AG08395 (cell line): ENCODE data around the gene ZFR2.
"Not testable (repeated sequence)": the region's sequence is repeated elsewhere in the genome, so short reads cannot be mapped to it uniquely, and the experiment has no call there.

Experiments
- DNase-seq: peaks from one replicate; pipeline ENCODE4 v3.0.0; 2012; ENCODE audit warnings: mixed read lengths, low spot score

The ZFR2 gene

DNA sequence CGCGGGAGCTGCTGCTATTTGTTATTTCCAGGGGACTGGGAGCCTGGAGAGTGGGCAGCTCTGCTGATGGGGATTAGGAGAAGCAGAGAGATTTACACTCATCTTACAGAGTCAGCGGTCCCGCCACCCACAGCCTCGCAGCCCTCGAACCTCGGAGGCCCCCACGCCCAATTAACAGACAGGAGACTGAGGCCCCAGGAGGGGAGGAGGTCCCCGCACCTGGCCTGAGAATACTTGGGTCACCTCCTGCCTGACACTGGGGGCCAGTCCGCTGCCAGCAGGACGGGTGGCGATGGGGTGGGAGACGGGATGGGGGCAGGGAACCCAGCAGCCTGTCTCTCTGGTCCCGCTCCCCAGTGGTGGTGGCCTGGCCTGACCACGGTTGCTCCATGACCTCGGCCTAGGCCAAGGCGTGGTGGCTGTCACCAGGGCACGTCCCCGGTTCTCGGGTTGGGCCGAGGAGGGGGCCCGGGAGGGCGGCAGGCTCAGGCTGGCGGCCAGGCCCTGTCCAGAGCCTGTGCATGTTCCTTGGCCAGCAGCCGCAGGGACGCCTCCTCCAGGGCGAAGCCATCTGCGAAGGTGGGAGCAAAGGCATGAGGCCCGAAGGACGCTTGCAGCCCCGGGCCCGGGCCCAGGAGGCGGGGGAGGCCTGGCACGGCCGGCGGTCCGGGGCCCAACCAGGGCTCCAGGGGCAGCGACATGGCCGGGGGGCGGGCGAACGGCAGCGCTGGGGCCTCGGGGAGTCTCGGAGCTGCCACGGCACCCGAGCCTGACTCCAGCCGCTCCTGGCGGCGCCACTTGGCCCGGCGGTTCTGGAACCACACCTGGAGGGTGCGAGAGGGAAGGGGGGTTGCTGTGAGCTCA lies 98.5 kb downstream of the ZFR2 start:
- no peak for DNase-seq

DNA sequence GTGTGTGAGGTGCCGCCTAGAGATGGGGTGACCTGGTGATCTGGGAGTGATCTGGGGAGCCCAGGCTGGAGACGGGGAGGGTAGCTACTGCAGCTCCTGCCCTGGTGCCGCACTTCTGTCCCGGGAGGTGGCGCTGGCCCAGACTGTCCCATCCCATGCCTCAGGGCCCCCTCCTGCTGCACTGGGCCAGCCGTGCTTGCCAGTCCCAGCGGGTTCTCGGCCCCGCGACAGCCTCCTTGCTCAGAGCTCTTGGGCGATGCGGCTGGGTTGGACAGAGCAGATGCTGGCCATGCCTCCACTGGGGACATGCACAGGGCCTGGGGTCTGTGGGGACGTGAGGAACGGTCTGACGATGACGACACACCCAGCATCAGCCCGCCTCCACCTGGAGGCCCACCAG lies 99.3 kb downstream of the ZFR2 start:
- no peak for DNase-seq

DNA sequence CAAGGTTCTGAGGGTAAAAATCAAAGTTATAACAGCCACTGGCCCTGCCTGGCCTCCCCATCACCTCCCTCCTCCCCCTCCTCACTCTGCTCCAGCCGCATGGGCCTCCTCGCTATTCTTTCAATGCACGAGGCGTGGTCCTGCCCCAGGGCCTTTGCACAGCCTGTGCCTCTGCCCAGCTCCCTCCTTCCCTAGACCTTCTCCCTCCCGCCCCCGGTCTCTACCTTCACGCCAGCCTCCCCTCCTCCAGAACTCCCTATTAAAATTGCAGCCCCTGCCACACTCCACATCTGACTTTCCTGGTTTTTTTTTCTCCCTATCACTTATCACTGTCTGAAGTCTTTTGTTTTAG lies 100.1 kb downstream of the ZFR2 start:
- no peak for DNase-seq

DNA sequence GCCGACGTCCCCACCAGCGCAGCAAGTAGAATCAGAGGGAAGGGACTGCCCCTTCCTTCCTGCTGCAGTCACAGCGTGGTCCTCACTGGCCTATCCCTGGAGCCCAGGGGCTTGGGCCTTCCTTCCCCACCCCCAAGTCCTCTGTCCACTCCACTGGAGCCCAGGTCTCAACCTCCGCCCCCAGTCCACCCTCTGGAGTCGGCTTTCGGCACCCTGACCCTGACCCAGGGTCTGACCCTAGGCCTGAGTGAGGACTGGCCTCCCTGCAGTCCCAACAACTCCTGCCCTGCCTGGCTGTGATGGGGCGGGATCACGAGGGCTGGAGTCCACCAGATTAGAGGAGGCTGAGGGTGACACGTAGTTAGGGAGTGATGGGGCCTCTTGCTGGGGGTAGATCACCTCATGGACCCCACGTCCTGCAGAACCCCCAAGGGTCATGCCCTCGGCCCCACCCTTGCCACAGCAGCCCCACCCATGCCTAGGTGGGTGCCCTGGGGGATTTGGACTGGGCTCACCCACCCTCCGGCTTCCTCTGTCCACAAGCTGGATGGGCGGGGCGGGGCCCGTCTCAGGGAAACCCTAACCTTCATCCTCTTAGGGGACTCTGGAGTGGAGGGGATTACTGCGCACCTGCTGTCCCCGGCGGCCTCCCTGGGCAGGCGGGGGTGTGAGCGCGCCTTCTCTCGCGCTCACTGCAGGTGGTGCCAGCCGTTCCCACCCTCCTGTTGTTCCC lies 100.7 kb downstream of the ZFR2 start:
- DNase-seq, result no peak

DNA sequence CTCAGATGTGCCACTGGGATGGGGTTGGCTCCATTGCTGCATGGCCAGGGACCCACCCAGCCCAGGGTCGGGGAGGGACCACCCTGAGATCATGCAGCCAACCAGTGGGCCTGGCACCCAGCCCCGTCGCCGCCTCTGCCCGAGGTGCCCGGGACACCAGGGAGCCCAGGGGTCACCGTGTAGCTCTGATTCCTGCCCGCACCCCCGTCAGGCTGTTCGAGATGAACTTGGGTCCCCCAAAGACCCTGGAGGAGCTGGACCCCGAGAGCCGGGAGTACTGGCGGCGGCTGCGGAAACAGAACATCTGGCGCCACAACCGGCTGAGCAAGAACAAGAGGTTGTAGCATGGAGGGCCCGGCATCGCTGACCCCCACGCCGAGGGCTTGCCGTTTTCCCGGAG lies 101.8 kb downstream of the ZFR2 start:
- DNase-seq, result no peak

DNA sequence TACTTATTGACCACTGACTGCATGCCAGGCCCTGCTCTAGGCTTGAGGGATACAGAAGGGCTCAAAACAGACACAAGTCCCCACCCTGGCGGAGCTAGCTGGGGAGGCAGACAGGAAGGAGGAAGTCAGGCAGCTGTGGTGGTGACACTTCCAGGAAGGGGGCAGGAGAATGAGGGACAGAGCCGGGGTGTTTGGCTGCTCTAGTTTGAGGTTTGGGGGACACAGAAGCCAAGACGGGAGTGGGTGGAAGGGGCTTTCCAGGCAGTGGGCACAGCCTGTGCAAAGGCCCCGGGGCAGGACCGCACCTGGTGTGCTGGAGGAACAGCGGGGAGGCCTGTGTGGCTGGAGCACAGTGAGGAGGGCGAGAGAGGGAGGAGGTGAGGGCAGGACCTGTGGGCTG lies 102.3 kb downstream of the ZFR2 start:
- no peak for DNase-seq

DNA sequence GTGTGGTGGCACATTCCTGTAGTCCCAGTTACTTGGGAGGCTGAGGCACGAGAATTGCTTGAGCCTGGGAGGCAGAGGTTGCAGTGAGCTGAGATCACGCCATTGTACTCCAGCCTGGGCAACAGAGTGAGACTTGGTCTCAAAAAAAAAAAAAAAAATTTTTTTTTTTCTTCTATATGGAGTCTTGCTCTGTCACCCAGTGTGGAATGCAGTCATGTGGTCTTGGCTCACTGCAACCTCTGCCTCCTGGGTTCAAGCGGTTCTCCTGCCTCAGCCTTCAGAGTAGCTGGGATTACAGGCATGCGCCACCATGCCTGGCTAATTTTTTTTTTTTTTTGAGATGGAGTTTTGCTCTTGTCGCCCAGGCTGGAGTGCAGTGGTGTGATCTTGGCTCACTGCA lies 103.1 kb downstream of the ZFR2 start:
- DNase-seq, result not testable (repeated sequence)

DNA sequence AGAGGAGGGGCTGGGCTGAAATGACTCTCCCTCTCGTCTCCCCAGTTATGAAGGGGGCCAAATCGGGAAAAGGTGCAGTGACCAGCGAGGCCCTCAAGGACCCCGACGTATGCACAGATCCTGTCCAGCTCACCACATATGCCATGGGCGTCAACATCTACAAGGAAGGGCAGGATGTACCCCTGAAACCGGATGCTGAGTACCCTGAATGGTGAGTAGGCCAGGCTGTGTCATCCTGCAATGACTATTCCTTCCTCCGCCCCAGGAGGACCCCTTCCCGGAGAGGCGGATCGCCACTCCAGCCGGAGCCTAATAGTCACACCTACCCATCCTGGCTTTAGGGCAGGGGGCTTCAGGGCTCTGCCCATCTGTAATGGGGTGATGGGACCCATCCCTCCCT lies 103.7 kb downstream of the ZFR2 start:
- no peak for DNase-seq

DNA sequence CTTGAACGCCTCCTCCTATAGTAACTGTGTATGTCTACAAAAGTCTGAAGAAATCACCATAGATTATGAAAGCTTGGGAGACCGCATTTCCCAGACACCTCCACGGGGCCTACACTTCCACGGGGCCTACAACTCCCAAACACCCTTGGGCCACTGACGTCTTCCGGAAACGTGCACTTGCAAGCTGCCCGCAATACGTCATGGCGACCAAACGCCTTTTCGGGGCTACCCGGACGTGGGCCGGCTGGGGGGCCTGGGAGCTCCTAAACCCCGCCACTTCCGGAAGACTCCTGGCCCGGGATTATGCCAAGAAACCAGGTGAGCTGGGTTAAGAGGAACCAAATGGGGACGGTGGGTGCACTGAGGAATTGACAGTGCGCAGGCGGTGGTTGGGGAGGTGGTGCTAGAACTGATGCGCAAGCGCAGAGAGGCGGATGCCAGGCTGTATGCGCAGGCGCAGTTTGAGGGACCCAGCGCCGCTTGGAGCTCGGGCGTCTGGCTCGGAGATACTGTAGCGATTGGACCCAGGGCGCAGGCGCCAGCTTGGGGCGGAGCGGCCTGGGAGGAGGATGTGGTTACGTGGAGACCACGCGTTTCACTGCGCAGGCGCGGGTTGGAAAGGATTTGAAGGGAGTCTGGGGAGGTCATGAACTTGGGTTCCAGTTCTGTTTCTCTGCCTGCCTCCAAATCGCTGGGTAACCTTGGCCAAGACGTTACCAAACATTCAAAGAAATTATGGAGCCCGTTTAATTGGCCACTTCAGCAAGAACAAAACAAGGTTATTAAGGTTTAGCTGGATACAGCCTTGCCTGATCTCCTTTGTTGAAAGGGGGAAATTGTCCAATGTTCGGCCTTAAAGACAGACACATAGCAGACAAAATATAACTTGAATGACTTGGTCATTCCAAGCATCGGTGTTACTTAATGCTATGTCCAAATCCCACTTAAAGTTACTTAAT lies 106.1 kb downstream of the ZFR2 start, which contains the start of gene MRPL54:
Gene MRPL54, plus strand, starts transcription at position 182 of the 959 bp plus-strand sequence. Its CDS starts 19 bp downstream, at position 201.
- DNase-seq, result peak; percentile 100

DNA sequence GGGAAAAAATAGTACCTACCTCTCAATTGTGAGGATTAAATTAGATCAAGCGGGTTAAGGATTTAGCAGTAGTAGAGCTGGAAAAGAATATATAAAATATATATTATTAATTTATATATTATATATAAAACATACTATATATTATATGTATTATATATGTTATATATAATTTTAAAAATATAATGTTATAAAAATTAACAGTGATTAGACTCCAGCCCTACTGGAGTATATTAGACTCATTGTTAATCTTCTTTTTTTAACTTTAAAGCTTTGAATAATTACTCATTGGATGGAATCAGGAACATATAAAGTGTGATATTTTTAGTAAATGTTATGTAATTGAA lies 106.7 kb downstream of the ZFR2 start:
- DNase-seq, result no peak

DNA sequence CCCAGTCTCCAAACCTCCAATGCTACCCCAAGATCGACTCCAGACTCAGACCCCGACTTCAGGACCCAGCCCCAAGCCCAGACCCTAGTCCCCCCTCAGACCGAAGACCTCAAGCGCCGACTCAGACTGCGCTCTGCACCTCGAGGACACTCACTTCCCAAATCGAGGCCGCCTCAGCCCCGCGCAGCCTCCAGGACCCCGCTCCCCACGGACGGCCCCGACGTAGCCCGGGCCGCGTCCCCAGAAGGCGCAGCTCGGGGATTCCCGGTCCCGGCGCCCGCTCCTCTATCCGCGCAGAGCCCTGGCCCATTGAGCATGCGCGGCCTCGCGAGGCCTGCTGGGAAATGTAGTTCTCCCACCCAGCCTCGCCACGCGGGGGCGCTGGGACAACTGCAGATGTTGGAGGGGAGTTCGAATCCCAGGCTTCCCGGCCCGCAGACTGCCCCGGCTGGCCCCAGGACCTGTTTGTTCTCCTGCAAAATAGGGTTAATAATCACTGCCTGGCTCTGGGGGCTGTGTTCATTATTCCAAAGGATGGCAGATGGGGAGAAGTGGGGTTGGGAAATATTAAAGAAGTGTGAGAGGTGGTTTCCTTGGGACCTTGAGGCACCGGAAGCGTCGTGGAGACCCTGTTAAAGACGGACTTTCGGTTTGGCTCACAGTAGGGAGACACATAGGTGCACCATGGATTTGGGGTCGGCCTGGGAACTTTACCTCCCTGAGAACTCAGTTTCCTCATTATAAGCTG lies 107.3 kb downstream of the ZFR2 start, which contains the start of gene APBA3:
Gene APBA3, minus strand, starts transcription at position 311 of the 748 bp plus-strand sequence. CDS start 1,428 bp downstream, outside the sequence.
- DNase-seq, result peak; percentile 95

DNA sequence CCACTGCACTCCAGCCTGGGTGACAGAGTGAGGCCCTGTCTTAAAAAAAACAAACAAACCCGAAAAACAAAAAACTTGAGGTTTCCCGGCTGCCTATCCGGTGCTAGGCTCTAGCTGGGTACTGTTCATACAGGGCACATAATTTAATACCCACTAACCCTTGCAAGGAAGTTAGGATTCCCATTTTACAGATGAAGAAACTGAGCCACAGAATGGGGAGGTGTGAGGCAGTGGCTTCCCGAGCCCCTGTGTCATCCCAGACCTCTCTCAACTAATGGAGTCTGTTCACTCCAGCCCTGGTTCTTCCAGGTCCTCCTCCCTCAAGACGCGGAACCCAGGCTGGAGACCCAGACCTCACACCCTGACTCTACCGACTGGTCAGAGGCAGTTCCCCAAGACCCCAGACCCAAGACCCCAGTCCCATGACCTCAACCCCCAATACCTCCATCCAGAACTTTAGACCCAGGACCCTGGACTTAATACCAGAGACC lies 107.9 kb downstream of the ZFR2 start:
- no peak for DNase-seq

DNA sequence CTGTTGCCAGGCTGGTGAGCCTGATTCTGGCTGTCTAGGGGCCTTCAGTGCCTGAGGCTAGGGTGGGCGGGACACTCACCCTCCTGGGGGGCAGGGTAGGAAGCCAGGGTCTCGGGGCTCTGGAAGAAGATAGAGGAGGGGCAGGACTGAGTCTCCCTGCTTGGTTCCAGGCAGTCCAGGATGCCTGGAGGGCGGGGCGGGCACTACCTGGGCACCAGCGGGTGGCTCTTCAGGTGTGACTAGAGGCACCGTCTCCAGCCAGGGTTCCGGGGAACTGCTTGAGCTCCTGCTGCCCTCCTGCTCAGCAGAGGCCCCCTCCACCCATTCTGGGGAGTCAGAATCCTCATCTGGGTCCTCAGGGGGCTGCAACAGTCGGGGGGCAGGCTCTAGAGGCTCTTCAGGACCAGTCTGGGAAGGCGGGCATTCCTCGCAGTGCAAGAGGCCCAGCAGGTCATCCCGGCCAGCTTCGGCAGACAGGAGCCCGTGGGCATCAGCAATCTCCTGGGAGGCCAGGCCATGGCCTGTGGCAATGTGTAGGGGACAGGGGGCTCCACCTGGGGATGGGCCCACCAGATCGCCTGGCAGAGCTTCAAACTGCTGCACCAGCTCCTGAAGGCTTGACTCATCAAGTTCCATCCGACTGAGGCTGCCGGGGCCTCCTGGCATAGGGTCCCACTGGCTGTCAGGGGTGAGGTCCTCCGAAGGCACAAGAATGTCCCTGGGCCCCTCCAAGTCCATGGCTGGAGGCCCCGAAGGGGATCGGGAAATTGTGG lies 109.2 kb downstream of the ZFR2 start:
- no peak for DNase-seq

DNA sequence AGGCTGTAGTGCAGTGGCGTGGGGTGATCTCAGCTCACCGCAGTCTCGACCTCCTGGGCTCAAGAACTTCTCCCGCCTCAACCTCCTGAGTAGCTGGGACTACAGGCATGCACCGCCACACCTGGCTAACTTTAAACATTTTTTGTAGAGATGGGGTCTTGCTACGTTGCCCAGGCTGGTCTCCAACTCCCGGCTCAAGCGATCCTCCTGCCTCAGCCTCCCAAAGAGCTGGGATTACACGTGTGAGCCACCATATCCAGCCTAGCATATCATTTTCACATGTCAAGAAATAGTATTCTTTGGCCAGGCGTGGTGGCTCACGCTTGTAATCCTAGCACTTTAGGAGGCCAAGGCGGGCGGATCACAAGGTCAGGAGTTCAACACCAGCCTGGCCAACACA lies 110.5 kb downstream of the ZFR2 start:
- not testable (repeated sequence) for DNase-seq

DNA sequence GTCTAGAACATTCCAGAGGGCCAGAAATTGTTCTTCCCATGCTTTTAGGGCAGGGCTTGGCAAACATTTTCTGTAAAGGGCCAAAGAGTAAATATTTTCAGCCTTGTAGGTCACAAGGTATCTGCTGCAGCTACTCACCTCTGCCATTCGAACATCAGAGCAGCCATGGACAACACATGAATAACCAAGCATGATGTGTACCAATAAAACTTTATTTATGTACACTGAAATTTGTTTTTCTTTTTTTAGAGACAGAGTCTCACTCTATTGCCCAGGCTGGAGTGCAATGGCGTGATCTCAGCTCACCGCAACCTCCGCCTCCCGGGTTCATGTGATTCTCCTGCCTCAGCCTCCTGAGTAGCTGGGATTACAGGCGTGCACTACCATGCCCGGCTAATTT lies 111.1 kb downstream of the ZFR2 start:
- not testable (repeated sequence) for DNase-seq
